HepG2 (cell line): ENCODE results near the gene UNC93A. TPM values are rescaled to one million over a fixed set of nuclear protein-coding genes. Genes with fewer than 3 reads are reported as not detected.

ENCODE experiments used
- ATAC-seq: fragments of 200-7000 bp; cut with Tn5 transposase; 3 replicates; pipeline ENCODE4 v1.9.1; 2020; ENCODE audit warnings: mild to moderate bottlenecking, moderate library complexity
- BruUV-seq: library from RNA; stranded (reverse); fragments of 400-500 nt; replicated peaks from 2 replicates; lab custom pipeline; 2021; lab: Mats Ljungman, UMichigan
- CTCF ChIA-PET: fragments of 300-600 bp; formaldehyde crosslinking; extraction: SDS; loops from one replicate; lab custom pipeline; 2021; ENCODE audit warnings: low total read pairs, inconsistent platforms, low intra/inter-chr PET ratio; lab: Yijun Ruan, JAX
- POLR2A ChIA-PET: fragments of 350-600 bp; sonication (Branson Sonifier 250); formaldehyde crosslinking; loops from one replicate; lab custom pipeline; 2020; ENCODE audit warnings: antibody characterized with exemption, inconsistent platforms; lab: Yijun Ruan, JAX
- DNase-seq: peaks from one replicate; pipeline ENCODE4 v3.0.0-alpha.2; 2015; ENCODE audit warnings: low spot score
- FAIRE-seq: peaks from 3 replicates; lab custom pipeline; 2011; peaks lifted over from hg19 to GRCh38; lab: Jason Lieb, UNC
- H2AFZ ChIP-seq: one replicate; pipeline ENCODE4 v1.6.1; 2011; ENCODE audit warnings: low read length, inconsistent platforms
- H3K27ac ChIP-seq: fragments of 300-600 bp; 3 replicates; pipeline ENCODE4 v1.8.0; 2011; ENCODE audit warnings: mixed run types, mild to moderate bottlenecking, mixed read lengths, low read length, inconsistent platforms; ENCODE audit not compliant: insufficient read depth; ENCODE audit errors: extremely low read length
- H3K27me3 ChIP-seq, 2 experiments: fragments of 200-600 bp in 1 of 2; 2 replicates in 1 of 2; 3 replicates in 1 of 2; pipeline versions ENCODE4 v1.6.0 to v1.8.0; 2011; ENCODE audit warnings: low read length in 2 of 2, mild to moderate bottlenecking in 2 of 2, moderate library complexity in 2 of 2, inconsistent platforms in 1 of 2; ENCODE audit not compliant: insufficient read depth in 2 of 2, control insufficient read depth in 1 of 2
- H3K36me3 ChIP-seq, 2 experiments: fragments of 200-600 bp in 1 of 2; replicated peaks in 1 of 2; 2 replicates in 1 of 2; 3 replicates in 1 of 2; pipeline versions ENCODE4 v1.5.1 to v1.8.0; 2011; ENCODE audit warnings: low read length in 2 of 2, inconsistent platforms in 1 of 2; ENCODE audit not compliant: insufficient read depth in 2 of 2, control insufficient read depth in 1 of 2
- H3K4me1 ChIP-seq: 2 replicates; pipeline ENCODE4 v1.5.1; 2012; ENCODE audit warnings: low read length, inconsistent platforms; ENCODE audit not compliant: insufficient read depth
- H3K4me2 ChIP-seq: 2 replicates; pipeline ENCODE4 v1.6.0; 2011; ENCODE audit warnings: low read depth, low read length, inconsistent platforms
- H3K4me3 ChIP-seq, 3 experiments: fragments of 200-600 bp in 1 of 3; sonication (generic), shearing (Covaris generic) in 1 of 3; replicated peaks in 1 of 3; 2 replicates each; pipeline ENCODE4 v1.5.1; 2011 to 2016; ENCODE audit warnings: low read length in 3 of 3, inconsistent platforms in 2 of 3, low read depth in 2 of 3, mild to moderate bottlenecking in 2 of 3, control low read depth in 1 of 3, mixed read lengths in 1 of 3; ENCODE audit not compliant: insufficient read depth in 1 of 3
- H3K79me2 ChIP-seq: one replicate; pipeline ENCODE4 v1.6.1; 2011; ENCODE audit warnings: low read length, inconsistent platforms; ENCODE audit not compliant: insufficient read depth
- H3K9ac ChIP-seq: 2 replicates; pipeline ENCODE4 v1.6.0; 2011; ENCODE audit warnings: mild to moderate bottlenecking, low read depth, low read length, inconsistent platforms; ENCODE audit not compliant: insufficient read depth
- H3K9me3 ChIP-seq: 2 replicates; pipeline ENCODE4 v1.5.1; 2012; ENCODE audit warnings: mild to moderate bottlenecking, low read length
- H4K20me1 ChIP-seq: 2 replicates; pipeline ENCODE4 v1.6.0; 2011; ENCODE audit warnings: inconsistent platforms, mild to moderate bottlenecking, low read length, moderate library complexity; ENCODE audit not compliant: insufficient read depth
- ARID2 ChIP-seq: sonication (generic); formaldehyde crosslinking; IDR thresholded peaks from 2 replicates; pipeline ENCODE4 v1.8.1; 2022; ENCODE audit warnings: mild to moderate bottlenecking, missing genetic modification reagents, borderline replicate concordance
- CEBPZ ChIP-seq: IDR thresholded peaks from 2 replicates; pipeline ENCODE4 v1.6.1; 2012; ENCODE audit warnings: low read length, improper control_type of control experiment
- CENPX ChIP-seq: sonication (generic); formaldehyde crosslinking; IDR thresholded peaks from 2 replicates; pipeline ENCODE4 v1.9.0; 2021; ENCODE audit warnings: mild to moderate bottlenecking, missing genetic modification reagents, moderate library complexity
- CHCHD3 ChIP-seq: sonication (generic); formaldehyde crosslinking; IDR thresholded peaks from 2 replicates; pipeline ENCODE4 v1.8.0; 2022; ENCODE audit warnings: mild to moderate bottlenecking, missing genetic modification reagents, moderate library complexity
- KDM1A ChIP-seq: IDR thresholded peaks from 2 replicates; pipeline ENCODE4 v1.6.1; 2016; ENCODE audit warnings: missing compliant biosample characterization
- KLF12 ChIP-seq: sonication (generic); formaldehyde crosslinking; IDR thresholded peaks from 2 replicates; pipeline ENCODE4 v1.4.0; 2020; ENCODE audit warnings: missing genetic modification reagents, borderline replicate concordance
- MED1 ChIP-seq: sonication (generic); formaldehyde crosslinking; IDR thresholded peaks from 2 replicates; pipeline ENCODE4 v1.4.0; 2020; ENCODE audit warnings: missing genetic modification reagents
- NFATC3 ChIP-seq: sonication (generic); formaldehyde crosslinking; IDR thresholded peaks from 2 replicates; pipeline ENCODE4 v1.5.1; 2020; ENCODE audit warnings: mild to moderate bottlenecking, missing genetic modification reagents
- PCBP1 ChIP-seq: fragments of 200-400 bp; formaldehyde crosslinking; IDR thresholded peaks from 2 replicates; pipeline ENCODE4 v1.6.1; 2017; ENCODE audit warnings: mild to moderate bottlenecking, low read depth, low read length, borderline replicate concordance
- SMAD1 ChIP-seq: sonication (generic); formaldehyde crosslinking; IDR thresholded peaks from 2 replicates; pipeline ENCODE4 v1.4.0; 2020; ENCODE audit warnings: missing genetic modification reagents, low read depth, mild to moderate bottlenecking, borderline replicate concordance
- THYN1 ChIP-seq: sonication (generic); formaldehyde crosslinking; IDR thresholded peaks from 2 replicates; pipeline ENCODE4 v1.8.1; 2023; ENCODE audit warnings: low read depth, mild to moderate bottlenecking, moderate library complexity, missing genetic modification reagents, borderline replicate concordance
- ZC3H4 ChIP-seq: sonication (generic); formaldehyde crosslinking; IDR thresholded peaks from 2 replicates; pipeline ENCODE4 v1.4.0; 2020; ENCODE audit warnings: missing genetic modification reagents, borderline replicate concordance
- ZNF263 ChIP-seq: sonication (generic); formaldehyde crosslinking; IDR thresholded peaks from 2 replicates; pipeline ENCODE4 v1.4.0; 2020; ENCODE audit warnings: missing genetic modification reagents
- ZSCAN31 ChIP-seq: sonication (generic); formaldehyde crosslinking; IDR thresholded peaks from 2 replicates; pipeline ENCODE4 v1.5.0; 2020; ENCODE audit warnings: low read depth, mild to moderate bottlenecking, missing genetic modification reagents
- WGBS: methylation state at CpG from one replicate; pipeline ENCODE4 v1.1.6; 2017; ENCODE audit warnings: low lambda C conversion rate; 5-methylcytosine and 5-hydroxymethylcytosine counted together
- in situ Hi-C: cut with HindIII; loops from 2 replicates; pipeline ENCODE4 v1.10.0; 2017; ENCODE audit warnings: low pct_unique_long_range_greater_than_20kb; ENCODE audit not compliant: extremely low pct_ligation_motif_present
- intact Hi-C: fragments of 100-400 bp; cut with micrococcal nuclease; formaldehyde crosslinking; loops from one replicate; pipeline ENCODE4 v1.10.0; 2022; ENCODE audit not compliant: unreplicated experiment
- polyA plus RNA-seq, 8 experiments: library from polyadenylated mRNA; depleted of rRNA in 3 of 8; stranded (reverse) in 7 of 8; unstranded in 1 of 8; fragments of >200 nt; fragmentation: Illumina TruSeq in 4 of 8; extraction: Trizol in 4 of 8; gene quantifications; 2 replicates each; pipeline versions ENCODE4 v1.2.1 to v1.2.3, GENCODE V29; 2011 to 2016; ENCODE audit warnings: low read depth in 4 of 8, missing spikeins in 1 of 8, mixed read lengths in 1 of 8; ENCODE audit not compliant: insufficient read depth in 1 of 8
- total RNA-seq, 5 experiments: library from RNA; depleted of rRNA; stranded (reverse); fragments of >200 nt; fragmentation: Illumina TruSeq; extraction: Trizol; gene quantifications; 2 replicates each; pipeline ENCODE4 v1.2.3, GENCODE V29; 2016; ENCODE audit warnings: low read depth in 1 of 5
- TF ChIP-seq, protein P1 (sequence below): sonication (generic); formaldehyde crosslinking; conservative IDR thresholded peaks from 2 replicates; pipeline ENCODE4 v1.8.0; 2022; ENCODE audit warnings: missing genetic modification reagents
- TF ChIP-seq, protein P2 (sequence below): sonication (generic); formaldehyde crosslinking; conservative IDR thresholded peaks from 2 replicates; pipeline ENCODE4 v1.4.0; 2020; ENCODE audit warnings: missing genetic modification reagents
- TF ChIP-seq, protein P3 (sequence below): sonication (generic); formaldehyde crosslinking; IDR thresholded peaks from 2 replicates; pipeline ENCODE4 v1.9.0; 2021; ENCODE audit warnings: missing genetic modification reagents, borderline replicate concordance

Gene UNC93A
- total and polyA plus RNA-seq, 2 of the 13 experiments (the other 11 are each of a cell fraction or from before 2014, with no cell fraction given) = 11.0 to 42.7 TPM

DNA sequence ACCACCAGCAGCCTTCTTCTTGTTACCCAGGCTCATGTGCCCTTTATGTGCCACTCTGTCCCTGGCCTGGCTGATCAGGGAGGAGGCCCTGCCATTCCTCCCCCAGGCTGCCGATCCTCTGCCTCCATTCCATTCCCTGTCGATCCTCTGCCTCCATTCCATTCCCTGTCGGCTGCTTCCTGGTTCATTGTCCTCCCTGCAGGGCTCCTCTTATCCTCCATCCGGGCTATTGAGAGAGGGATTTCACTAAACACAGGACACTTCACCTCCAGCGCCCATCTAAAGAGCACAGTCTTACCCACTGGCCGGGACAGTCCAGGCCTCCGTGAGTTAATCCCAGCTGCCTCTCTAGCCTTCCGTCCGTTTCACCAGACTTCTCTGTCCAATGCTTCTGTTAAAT lies 26.1 kb downstream of the UNC93A start:
- H2AFZ ChIP-seq = no peak overlapping the region
- no peak overlapping the region for H3K27ac ChIP-seq
- ATAC-seq (no peak), FAIRE-seq (no peak), DNase-seq (no peak)
- 96% methylated on average over 9 of the region's 9 CpGs for WGBS
- BruUV-seq = no TSS peak
- H3K4me3 ChIP-seq = no peak overlapping the region
- H3K27me3 ChIP-seq = no peaks in the 10 kb centered on the region
- H3K9me3 ChIP-seq = no peaks in the 10 kb centered on the region
- no peak overlapping the region for H3K4me2 ChIP-seq
- in situ Hi-C loops (no loop called here), intact Hi-C loops (no loop called here)
- POLR2A ChIA-PET = interaction anchor here (3.5 kb wide), 1 partner anchor 8 kb away, joined by 15 read pairs; no protein-coding TSS in a partner anchor
- H4K20me1 ChIP-seq = no peaks in the 10 kb centered on the region
- H3K36me3 ChIP-seq = no peaks in the 10 kb centered on the region
- H3K9ac ChIP-seq = no peak overlapping the region
- H3K4me1 ChIP-seq = peaks cover 75% of the 10 kb centered on the region
- H3K79me2 ChIP-seq = no peaks in the 10 kb centered on the region
- CTCF ChIA-PET = no interaction called here
- TF ChIP-seq CEBPZ = no peak
- TF ChIP-seq ZC3H4 (CRISPR knock-in tag) = no peak
- no peak for TF ChIP-seq CENPX (CRISPR knock-in tag)
- TF ChIP-seq ZNF263 = 0 out of 2 replicates have a peak, but pooled peaks have one; percentile 15
- TF ChIP-seq, protein P1, sequence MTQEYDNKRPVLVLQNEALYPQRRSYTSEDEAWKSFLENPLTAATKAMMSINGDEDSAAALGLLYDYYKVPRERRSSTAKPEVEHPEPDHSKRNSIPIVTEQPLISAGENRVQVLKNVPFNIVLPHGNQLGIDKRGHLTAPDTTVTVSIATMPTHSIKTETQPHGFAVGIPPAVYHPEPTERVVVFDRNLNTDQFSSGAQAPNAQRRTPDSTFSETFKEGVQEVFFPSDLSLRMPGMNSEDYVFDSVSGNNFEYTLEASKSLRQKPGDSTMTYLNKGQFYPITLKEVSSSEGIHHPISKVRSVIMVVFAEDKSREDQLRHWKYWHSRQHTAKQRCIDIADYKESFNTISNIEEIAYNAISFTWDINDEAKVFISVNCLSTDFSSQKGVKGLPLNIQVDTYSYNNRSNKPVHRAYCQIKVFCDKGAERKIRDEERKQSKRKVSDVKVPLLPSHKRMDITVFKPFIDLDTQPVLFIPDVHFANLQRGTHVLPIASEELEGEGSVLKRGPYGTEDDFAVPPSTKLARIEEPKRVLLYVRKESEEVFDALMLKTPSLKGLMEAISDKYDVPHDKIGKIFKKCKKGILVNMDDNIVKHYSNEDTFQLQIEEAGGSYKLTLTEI (CRISPR knock-in tag) = no peak
- TF ChIP-seq ZSCAN31 = no peak
- TF ChIP-seq NFATC3 (CRISPR knock-in tag) = no peak
- TF ChIP-seq PCBP1 = no peak
- no peak for TF ChIP-seq MED1 (CRISPR knock-in tag)
- no peak for TF ChIP-seq KLF12
- TF ChIP-seq KDM1A (CRISPR knock-in tag) = no peak
- no peak for TF ChIP-seq ARID2 (CRISPR knock-in tag)
- TF ChIP-seq, protein P2, sequence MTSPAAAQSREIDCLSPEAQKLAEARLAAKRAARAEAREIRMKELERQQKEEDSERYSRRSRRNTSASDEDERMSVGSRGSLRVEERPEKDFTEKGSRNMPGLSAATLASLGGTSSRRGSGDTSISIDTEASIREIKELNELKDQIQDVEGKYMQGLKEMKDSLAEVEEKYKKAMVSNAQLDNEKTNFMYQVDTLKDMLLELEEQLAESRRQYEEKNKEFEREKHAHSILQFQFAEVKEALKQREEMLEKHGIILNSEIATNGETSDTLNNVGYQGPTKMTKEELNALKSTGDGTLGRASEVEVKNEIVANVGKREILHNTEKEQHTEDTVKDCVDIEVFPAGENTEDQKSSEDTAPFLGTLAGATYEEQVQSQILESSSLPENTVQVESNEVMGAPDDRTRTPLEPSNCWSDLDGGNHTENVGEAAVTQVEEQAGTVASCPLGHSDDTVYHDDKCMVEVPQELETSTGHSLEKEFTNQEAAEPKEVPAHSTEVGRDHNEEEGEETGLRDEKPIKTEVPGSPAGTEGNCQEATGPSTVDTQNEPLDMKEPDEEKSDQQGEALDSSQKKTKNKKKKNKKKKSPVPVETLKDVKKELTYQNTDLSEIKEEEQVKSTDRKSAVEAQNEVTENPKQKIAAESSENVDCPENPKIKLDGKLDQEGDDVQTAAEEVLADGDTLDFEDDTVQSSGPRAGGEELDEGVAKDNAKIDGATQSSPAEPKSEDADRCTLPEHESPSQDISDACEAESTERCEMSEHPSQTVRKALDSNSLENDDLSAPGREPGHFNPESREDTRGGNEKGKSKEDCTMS (CRISPR knock-in tag) = no peak
- TF ChIP-seq SMAD1 (CRISPR knock-in tag) = no peak
- TF ChIP-seq, protein P3, sequence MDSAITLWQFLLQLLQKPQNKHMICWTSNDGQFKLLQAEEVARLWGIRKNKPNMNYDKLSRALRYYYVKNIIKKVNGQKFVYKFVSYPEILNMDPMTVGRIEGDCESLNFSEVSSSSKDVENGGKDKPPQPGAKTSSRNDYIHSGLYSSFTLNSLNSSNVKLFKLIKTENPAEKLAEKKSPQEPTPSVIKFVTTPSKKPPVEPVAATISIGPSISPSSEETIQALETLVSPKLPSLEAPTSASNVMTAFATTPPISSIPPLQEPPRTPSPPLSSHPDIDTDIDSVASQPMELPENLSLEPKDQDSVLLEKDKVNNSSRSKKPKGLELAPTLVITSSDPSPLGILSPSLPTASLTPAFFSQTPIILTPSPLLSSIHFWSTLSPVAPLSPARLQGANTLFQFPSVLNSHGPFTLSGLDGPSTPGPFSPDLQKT = no peak
- TF ChIP-seq CHCHD3 = no peak
- no peak for TF ChIP-seq THYN1 (CRISPR knock-in tag)
